Ovary (tissue), 3 donors: ENCODE data around the gene TBC1D5.

Experiments used
- POLR2A ChIP-seq: fragments of 450-650 bp; IDR thresholded peaks from one replicate; pipeline ENCODE4 v1.6.1; 2017; ENCODE audit warnings: antibody characterized with exemption, mild to moderate bottlenecking, moderate library complexity
- TF ChIP-seq, protein P1 (sequence below), 3 donors: fragments of 450-650 bp in 2 of 3; fragments of 200-600 bp in 1 of 3; IDR thresholded peaks; one replicate each; pipeline versions ENCODE4 v1.5.1 to v1.8.0; 2016 to 2022; ENCODE audit warnings: antibody characterized with exemption in 3 of 3, mild to moderate bottlenecking in 1 of 3
- donor health status: DM: no; HTN: no; CAD: no.

DNA sequence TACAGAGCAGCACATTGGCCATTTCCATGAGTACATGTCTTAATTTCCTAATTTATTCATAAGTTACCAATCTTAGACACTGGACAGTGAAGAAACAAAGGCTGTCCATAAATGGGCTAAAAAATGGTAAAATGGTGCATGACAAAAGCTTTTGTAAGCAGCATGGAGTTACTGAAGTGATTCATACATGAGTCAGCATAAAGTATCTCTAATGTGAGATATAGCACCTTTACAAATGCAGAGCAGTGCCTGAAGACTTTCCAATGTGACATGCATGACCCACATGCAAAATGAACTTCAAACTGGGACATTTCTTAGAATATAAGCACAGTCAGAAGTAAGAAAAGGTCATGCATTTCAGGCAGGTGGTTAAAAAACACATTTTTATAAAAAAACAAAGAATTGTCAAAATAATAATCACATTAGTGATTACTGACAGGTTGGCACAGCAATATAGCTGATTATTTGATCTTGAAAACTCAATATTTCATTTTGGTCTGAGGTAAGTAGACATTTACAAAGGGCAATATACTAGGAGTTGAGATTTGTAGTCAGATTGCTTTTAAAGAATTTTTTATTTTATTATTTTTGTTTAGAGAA is 558.4 kb downstream of the TBC1D5 start:
- TF ChIP-seq, protein P1, sequence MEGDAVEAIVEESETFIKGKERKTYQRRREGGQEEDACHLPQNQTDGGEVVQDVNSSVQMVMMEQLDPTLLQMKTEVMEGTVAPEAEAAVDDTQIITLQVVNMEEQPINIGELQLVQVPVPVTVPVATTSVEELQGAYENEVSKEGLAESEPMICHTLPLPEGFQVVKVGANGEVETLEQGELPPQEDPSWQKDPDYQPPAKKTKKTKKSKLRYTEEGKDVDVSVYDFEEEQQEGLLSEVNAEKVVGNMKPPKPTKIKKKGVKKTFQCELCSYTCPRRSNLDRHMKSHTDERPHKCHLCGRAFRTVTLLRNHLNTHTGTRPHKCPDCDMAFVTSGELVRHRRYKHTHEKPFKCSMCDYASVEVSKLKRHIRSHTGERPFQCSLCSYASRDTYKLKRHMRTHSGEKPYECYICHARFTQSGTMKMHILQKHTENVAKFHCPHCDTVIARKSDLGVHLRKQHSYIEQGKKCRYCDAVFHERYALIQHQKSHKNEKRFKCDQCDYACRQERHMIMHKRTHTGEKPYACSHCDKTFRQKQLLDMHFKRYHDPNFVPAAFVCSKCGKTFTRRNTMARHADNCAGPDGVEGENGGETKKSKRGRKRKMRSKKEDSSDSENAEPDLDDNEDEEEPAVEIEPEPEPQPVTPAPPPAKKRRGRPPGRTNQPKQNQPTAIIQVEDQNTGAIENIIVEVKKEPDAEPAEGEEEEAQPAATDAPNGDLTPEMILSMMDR (IDR thresholded peaks at IDR 0.05): no peak
- no peak for TF ChIP-seq POLR2A
